Measurements from ENCODE around the gene LDLRAD3. TPM values are rescaled to one million over a fixed set of nuclear protein-coding genes. Genes with fewer than 3 reads are reported as not detected.

The LDLRAD3 gene
- total RNA-seq, 1 experiment from 2014 or later: 12.1 TPM

GRCh38 chr11:36215693-36216060, 271.8 kb downstream of the LDLRAD3 start:
- Mint-ChIP-seq H3K4me1 (peaks cover 13 to 24% of the 10 kb centered on the region in 2 experiments), H3K9me3 (peaks cover 8 to 11% of the 10 kb centered on the region in 2 experiments; a peak in 4 of 5 replicates), H3K4me3 (no peak overlapping the region), H3K36me3 (ENCODE audit: insufficient read depth in 1 of 3, low read depth in 3 of 3) (peaks cover 0 to 7% (median 6%) of the 10 kb centered on the region in 3 experiments; a peak in 4 of 7 replicates), H3K27me3 (ENCODE audit: low read depth) (peaks cover 1% of the 10 kb centered on the region; the same call in 1 of the 2 replicates), H3K27ac (no peak overlapping the region)
- Histone ChIP-seq H3K9me3 (ENCODE audit: control insufficient read depth, low read depth, low read length) (no peaks in the 10 kb centered on the region), H2BK15ac (ENCODE audit: low read depth, low read length) (no peak overlapping the region), H3K23ac (ENCODE audit: insufficient read length, low read depth, low read length) (no peak overlapping the region), H2AK5ac (ENCODE audit: insufficient read length, low read length) (no peak overlapping the region), H4K20me1 (ENCODE audit: control insufficient read depth, insufficient read depth, insufficient read length) (no peaks in the 10 kb centered on the region), H4K5ac (ENCODE audit: insufficient read length, low read depth, low read length) (no peak overlapping the region), H2BK5ac (ENCODE audit: insufficient read length, low read length) (no peak overlapping the region), H3K9ac (ENCODE audit: extremely low read depth, insufficient read length, low read length) (no peak overlapping the region), H3K79me1 (ENCODE audit: insufficient read depth, low read depth, low read length, poor library complexity, severe bottlenecking) (no peaks in the 10 kb centered on the region), H2BK20ac (ENCODE audit: low read depth, low read length, poor library complexity, severe bottlenecking) (no peak overlapping the region), H4K91ac (ENCODE audit: insufficient read length, low read depth, low read length) (no peak overlapping the region), H2BK12ac (ENCODE audit: insufficient read length, low read depth, low read length) (no peak overlapping the region), H3K79me2 (ENCODE audit: insufficient read depth, low read length) (no peaks in the 10 kb centered on the region), H2BK120ac (ENCODE audit: low read depth, low read length, poor library complexity, severe bottlenecking) (no peak overlapping the region), H3K4me2 (ENCODE audit: insufficient read depth, insufficient read length, low read length) (no peak overlapping the region), H3K4me1 (ENCODE audit: insufficient read depth, low read length) (no peaks in the 10 kb centered on the region), H4K8ac (replicated peaks; ENCODE audit: insufficient read length, low read depth, low read length) (no peak overlapping the region), H3K27me3 (ENCODE audit: insufficient read depth, low read length) (no peaks in the 10 kb centered on the region), H3K4ac (ENCODE audit: low read depth, low read length) (no peak overlapping the region), H2AFZ (ENCODE audit: low read length) (no peak overlapping the region), H3T11ph (ENCODE audit: low read length) (no peak overlapping the region), H3K23me2 (ENCODE audit: insufficient read length, low read depth, low read length, poor library complexity, severe bottlenecking) (no peaks in the 10 kb centered on the region), H3K27ac (ENCODE audit: insufficient read length, low read depth, low read length) (no peak overlapping the region), H3K56ac (ENCODE audit: insufficient read length, low read depth, low read length) (no peak overlapping the region), H3K14ac (ENCODE audit: insufficient read depth, low read length) (no peak overlapping the region; the same call in 1 of the 2 replicates), H3K18ac (ENCODE audit: insufficient read length, low read depth, low read length) (no peak overlapping the region)
- TF ChIP-seq, protein P1, sequence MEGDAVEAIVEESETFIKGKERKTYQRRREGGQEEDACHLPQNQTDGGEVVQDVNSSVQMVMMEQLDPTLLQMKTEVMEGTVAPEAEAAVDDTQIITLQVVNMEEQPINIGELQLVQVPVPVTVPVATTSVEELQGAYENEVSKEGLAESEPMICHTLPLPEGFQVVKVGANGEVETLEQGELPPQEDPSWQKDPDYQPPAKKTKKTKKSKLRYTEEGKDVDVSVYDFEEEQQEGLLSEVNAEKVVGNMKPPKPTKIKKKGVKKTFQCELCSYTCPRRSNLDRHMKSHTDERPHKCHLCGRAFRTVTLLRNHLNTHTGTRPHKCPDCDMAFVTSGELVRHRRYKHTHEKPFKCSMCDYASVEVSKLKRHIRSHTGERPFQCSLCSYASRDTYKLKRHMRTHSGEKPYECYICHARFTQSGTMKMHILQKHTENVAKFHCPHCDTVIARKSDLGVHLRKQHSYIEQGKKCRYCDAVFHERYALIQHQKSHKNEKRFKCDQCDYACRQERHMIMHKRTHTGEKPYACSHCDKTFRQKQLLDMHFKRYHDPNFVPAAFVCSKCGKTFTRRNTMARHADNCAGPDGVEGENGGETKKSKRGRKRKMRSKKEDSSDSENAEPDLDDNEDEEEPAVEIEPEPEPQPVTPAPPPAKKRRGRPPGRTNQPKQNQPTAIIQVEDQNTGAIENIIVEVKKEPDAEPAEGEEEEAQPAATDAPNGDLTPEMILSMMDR (conservative IDR thresholded peaks at IDR 0.05): no peak
- DNase-seq: no peak
- WGBS (ENCODE audit: extremely low coverage, insufficient read length, low lambda C conversion rate): no CpG with 5 or more reads among the region's 7 CpGs
